ENCODE data around the gene ANGPTL2.

ANGPTL2 gene

GRCh38 chr9:127091526-127091925, 30.9 kb downstream of the ANGPTL2 start:
- DNase-seq = no peak

DNA sequence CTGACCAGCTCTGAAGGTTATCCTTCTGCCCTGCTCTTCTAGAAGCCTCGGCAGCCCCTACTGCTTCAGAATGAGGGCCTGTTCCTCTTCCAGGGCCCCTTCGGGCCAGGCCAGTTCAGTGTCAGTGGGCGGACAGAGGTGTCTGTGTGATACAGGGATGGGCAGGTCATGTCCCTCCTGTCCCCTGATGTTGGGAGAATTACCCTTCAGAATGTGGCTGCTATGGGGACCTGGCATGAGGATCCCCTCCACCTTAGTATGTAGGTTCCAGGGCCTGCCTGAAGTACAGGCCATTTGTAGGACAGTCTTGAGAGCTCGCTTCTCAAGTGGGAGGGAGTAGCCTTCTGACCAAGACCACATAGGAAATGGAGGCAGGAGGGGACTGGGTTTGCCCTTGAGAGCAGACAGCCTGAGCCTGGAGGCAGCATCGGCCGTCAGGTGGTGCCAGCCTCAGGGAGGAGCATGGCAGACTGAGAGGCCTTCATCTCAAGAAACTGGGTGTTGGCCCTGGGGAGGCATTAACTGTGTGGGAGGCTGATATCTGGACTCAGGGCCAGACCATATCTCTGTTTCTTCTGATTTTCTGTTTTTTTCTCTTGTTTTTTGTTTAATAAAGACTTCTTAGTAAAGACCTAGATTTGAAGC, 32.0 kb downstream of the ANGPTL2 start:
- no peak for DNase-seq

- DNase-seq = no peak
These were observed 32.8 kb downstream of the ANGPTL2 start for GRCh38 chr9:127089631-127090081.

GRCh38 chr9:127088724-127089615, 33.5 kb downstream of the ANGPTL2 start:
- no peak for DNase-seq

- DNase-seq = no peak
These were observed 34.6 kb downstream of the ANGPTL2 start for GRCh38 chr9:127087836-127088235.

DNA sequence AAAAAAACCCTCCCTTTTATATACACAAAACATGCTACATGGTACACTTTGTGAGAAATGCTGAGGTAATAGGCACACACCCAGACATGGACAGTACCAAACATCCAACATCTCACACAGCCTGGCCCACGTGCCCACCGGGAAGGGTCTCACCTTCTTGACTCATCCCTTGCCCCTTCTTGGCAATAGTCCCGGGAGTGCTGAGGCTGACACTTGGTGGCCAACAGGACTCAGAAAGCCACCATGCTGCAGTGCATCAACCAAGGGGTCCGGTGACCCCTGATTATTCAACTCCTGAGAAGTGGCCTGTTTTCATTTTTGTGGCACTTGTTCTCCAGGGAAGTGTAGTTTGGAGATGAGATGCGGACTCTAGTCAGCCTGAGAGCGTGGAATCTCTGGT, 35.0 kb downstream of the ANGPTL2 start:
- no peak for DNase-seq

DNA sequence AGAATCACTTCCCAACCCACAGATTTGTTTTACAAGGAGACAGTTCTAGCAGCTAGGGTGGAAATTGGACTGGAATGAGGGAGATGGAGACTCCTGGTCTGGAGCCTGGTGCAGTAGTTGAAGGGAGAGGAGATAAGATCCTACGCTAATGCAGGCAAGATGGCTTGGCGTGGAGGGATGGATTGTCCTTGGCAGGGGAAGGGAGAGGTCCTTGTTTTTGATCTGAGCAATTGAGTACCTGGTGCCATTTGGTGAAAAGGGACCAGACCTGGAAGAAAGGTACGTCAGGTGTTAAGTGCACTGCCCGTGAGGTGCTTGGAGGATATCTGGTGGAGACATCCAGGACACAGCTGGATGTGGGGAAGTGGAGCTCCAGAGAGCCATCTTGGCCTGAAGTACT, 35.7 kb downstream of the ANGPTL2 start:
- no peak for DNase-seq

DNA sequence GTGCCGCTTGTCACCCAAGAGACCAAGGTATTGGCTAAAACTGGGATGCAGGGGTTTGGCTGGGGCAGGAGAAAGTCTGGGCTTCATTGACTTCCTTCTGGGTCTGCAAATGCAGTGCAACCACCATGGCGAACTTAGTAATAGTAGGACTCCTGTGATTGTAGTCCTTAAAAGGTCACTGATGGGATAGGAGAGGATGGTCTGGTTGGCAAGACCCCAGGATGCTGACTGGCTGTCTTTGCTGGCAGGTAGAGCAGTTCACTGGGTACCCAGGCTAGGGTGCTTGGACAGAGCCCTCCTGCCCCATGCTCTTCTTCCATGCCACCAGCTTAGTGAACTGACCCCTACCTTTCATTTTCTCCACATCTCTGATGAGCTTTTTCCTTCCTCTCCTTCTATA, 37.2 kb downstream of the ANGPTL2 start:
- DNase-seq = no peak

DNA sequence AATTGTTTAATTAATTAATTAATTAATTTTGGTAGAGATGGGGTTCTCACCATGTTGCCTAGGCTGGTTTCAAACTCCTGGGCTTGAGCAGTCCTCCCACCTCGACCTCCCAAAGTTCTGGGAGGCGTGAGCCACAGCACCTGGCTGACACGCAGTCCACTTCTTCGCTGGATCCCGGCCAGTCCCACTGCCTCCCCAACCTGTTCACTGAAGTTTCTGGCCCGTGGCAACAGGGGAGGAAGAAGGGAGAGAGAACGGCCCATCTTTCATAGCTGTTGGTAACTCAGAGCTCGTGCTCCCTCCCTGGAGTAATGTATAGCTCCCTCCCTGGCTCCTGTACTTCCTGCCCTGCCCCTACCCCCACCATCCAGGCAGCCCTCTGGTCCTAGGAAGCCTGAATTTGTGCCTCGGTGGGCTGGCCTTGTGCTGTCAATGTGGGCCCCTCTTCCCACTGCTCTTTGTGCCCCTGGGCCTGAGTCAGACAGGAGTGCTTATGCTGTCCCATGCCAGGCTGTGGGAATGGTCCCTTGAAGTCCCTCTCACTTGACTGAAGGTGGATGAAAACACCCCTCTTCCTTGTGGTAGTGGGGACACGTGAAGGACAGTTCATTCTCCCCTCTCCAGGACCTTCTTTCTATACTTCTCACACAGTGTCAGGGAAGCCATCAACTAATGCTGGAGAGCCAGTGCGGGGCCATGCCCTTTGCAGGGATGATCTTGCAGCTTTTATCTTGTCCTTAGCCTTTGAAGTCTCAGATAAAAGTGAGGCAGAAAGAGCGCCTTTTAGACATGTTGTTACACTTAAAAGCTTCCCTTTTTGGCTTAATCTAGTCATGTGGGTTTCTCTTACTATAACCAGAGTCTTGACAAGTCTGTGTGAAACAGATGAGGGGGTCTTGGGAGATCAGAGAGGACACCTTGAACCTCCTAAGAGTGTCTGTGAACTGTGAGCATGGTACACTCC, 38.1 kb downstream of the ANGPTL2 start:
- no peak for DNase-seq

DNA sequence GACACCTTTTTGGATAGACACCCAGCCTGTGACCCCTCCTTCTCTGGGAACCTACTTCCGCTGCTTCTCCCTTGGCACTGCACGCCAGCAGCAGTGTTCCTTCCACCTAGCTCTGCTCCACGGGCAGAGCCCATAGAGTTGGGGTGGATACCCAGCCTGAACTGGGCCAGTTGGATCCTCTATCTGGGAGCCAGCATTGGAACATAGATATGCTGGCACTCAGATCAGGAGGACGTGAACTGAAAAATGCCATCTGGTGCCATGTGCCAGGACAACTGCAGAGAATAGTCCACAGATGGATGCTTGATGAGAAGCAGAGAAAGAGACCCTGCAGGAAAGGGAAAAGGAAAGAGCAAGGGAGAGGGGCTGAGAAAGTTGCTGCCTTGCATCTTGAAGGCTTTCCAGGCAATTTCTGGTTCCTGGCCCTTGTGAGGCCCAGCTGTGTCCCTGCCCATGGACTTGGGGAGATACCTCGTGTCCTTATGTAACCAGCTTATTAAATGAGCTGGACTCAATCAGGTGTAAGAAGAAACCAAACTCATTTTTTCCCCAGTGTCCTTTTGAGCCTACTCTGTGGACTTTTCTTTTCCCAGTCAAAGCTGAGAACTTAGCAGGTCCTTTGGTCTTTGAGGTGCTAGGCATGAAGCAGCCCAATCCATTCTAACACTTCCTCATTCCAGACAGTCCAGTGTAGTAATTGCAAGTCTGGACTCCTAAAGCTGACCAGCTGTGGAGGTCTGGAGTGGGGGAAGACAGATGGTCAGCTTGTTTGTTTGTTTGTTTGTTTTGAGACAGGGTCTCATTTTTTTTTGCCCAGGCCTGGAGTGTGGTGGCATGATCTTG, 39.1 kb downstream of the ANGPTL2 start:
- no peak for DNase-seq

GRCh38 chr9:127081250-127082185, 40.9 kb downstream of the ANGPTL2 start:
- no peak for DNase-seq

DNA sequence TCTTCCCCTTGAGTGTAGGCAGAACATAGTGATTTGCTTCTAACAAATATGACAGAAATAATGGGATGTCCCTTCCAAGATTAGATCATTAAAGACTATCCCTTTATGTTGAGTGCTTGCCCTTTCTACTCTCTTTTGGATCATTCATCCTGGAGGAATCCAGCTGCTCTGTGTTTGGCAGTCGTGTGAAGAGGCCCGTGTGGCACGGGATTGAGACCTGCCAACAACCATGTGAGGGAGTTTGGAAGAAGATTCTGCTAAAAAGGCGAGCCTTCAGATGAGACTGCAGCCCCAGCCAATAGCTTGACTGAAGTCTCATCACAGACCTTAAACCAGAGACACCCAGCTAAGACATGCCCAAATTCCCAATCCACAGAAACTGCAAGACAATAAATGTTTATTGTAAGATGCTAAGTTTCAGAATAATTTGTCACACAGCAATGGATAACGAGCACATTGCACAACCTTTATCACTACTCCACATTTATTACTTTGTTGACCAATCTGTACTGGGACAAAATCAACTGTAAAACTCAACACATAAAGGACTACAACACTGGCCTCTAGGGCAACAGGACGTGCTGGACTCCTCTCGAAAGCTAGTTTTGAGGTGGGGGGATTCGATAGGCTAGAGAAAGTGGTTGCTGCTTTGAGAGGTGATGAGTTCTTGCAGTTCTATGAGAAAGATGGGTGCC, 42.8 kb downstream of the ANGPTL2 start:
- no peak for DNase-seq

DNA sequence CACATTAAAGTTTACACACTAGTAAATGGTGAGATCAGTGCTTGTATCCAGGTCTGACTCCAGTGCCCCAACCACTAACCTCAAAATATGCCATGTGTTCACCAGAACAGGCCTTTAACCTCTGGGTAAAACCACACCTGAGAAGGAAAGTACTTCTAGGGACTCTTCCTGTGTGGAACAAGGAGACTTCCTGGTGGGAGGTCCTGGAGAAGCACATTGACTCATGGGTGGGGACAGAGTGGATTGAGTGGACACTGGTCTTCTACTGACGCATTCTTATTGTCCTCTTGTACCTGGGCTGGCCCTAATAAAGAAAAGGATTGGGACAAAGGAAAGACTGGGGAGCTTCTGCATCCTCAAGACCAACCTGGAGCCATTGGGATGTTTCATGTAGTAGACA, 43.4 kb downstream of the ANGPTL2 start:
- no peak for DNase-seq

GRCh38 chr9:127078336-127078735, 44.1 kb downstream of the ANGPTL2 start:
- DNase-seq = no peak

- DNase-seq = no peak
These were observed 44.8 kb downstream of the ANGPTL2 start for GRCh38 chr9:127077644-127077946.

- DNase-seq = no peak
These were observed 45.4 kb downstream of the ANGPTL2 start for GRCh38 chr9:127076860-127077643.

- no peak for DNase-seq
These were observed 46.6 kb downstream of the ANGPTL2 start for GRCh38 chr9:127075624-127076372.

DNA sequence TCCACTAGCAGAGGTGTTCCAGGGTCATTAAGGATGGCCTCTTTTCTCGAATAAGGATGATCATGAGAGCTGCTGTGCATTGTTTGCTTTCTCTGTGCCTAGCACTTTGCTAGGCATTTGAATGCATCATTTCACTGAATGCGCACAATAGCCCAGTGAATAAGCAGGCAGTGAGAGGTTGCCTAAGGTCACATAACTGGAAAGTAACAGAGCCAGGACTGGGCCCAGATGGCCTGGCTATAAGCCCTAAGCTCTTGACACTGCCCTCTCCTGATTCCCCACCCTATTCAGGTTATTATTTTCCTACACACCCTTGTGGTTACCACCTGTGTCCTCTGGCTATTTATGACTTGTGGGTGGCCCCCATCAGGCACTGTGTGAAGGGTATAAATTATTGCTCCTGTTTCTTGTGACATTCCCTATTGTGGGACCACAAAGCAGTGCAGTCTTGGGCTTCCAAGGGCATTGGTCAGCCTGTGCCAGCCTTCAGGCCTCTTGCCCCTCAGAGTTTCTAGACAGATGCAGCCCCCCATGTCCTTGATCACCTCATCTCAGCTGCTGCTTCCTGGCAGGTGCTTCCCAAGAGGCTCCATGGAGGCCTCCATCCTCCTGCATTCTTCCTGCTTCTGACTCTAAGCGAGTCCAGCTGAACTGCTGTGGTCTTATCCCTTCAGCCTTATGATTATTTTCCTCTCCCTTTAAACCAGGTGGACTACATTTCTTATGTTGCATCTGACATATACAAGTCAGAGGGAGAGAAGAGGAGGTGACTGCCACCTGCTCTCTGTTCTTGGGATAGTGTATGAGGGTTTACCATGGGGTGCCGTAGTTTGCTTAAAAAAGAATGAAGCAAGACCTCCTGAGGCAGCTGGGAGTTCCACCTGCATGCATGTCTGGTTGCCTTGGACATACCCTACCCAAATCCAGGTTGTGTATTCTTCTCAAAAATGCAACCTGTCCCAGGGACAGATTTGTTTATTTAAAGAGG, 47.6 kb downstream of the ANGPTL2 start:
- DNase-seq = no peak

Measured in fibroblast of upper back skin (primary cell).